ENCODE data around the gene TAF5.

DNA sequence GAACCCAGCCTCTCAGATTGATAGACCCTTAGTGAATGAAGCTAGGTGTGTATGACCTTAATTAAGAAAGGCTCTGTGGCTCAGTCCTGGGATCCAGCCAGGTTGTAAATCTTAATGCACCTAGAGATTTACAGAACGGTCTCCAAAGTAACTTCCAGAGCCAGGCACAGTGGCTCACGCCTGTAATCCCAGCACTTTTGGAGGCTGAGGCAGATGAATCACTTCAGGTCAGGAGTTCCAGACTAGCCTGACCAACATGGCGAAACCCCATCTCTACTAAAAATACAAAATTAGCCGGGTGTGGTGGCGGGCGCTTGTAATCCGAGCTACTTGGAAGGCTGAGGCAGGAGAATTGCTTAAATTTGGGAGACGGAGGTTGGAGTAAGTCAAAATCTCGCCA is 60.1 kb downstream of the TAF5 start:
- TF ChIP-seq, protein P1, sequence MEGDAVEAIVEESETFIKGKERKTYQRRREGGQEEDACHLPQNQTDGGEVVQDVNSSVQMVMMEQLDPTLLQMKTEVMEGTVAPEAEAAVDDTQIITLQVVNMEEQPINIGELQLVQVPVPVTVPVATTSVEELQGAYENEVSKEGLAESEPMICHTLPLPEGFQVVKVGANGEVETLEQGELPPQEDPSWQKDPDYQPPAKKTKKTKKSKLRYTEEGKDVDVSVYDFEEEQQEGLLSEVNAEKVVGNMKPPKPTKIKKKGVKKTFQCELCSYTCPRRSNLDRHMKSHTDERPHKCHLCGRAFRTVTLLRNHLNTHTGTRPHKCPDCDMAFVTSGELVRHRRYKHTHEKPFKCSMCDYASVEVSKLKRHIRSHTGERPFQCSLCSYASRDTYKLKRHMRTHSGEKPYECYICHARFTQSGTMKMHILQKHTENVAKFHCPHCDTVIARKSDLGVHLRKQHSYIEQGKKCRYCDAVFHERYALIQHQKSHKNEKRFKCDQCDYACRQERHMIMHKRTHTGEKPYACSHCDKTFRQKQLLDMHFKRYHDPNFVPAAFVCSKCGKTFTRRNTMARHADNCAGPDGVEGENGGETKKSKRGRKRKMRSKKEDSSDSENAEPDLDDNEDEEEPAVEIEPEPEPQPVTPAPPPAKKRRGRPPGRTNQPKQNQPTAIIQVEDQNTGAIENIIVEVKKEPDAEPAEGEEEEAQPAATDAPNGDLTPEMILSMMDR (conservative IDR thresholded peaks at IDR 0.05; ENCODE audit: low read depth, low read length) = no peak
- TF ChIP-seq EZH2 (IDR thresholded peaks at IDR 0.05; ENCODE audit: low read length, unreplicated experiment) = no peak
- TF ChIP-seq EZH2phosphoT487 (IDR thresholded peaks at IDR 0.05; ENCODE audit: borderline replicate concordance, low read length) = no peak

Data from PC-3 (cell line).